Choroid plexus epithelial cell (primary cell): ENCODE data around the gene ITGA2.
A peak's percentile ranks its signal among the peaks of the same experiment; 100 is the strongest.

Experiments used
- DNase-seq: peaks from one replicate; pipeline ENCODE4 v3.0.0-alpha.2; 2010; ENCODE audit warnings: low read depth
- H3K4me3 ChIP-seq: 2 replicates; pipeline ENCODE4 v1.5.1; 2011; ENCODE audit warnings: low read depth, mild to moderate bottlenecking, control low read depth, low read length, moderate library complexity
- CTCF ChIP-seq: conservative IDR thresholded peaks from 2 replicates; pipeline ENCODE4 v1.5.1; 2011; ENCODE audit warnings: low read depth, mild to moderate bottlenecking, control low read depth, inconsistent platforms, low read length, moderate library complexity

The ITGA2 gene

GRCh38 chr5:53076014-53076583 is 86.9 kb downstream of the ITGA2 start:
- TF ChIP-seq CTCF, result no peak
- DNase-seq, result peak; percentile 39

GRCh38 chr5:53080271-53080670 is 91.1 kb downstream of the ITGA2 start:
- no peak for DNase-seq
- H3K4me3 ChIP-seq, result no peak overlapping the region
- no peak for TF ChIP-seq CTCF

More at GRCh38 chr5:53076014-53076583, 86.9 kb downstream of the ITGA2 start:
- no peak overlapping the region for H3K4me3 ChIP-seq

- TF ChIP-seq CTCF, result no peak
- DNase-seq, result no peak
- no peak overlapping the region for H3K4me3 ChIP-seq
These were observed 94.8 kb downstream of the ITGA2 start for GRCh38 chr5:53083927-53084326.

GRCh38 chr5:53084546-53085255 is 95.5 kb downstream of the ITGA2 start:
- DNase-seq, result no peak
- TF ChIP-seq CTCF, result no peak

GRCh38 chr5:53087171-53087570 is 98.0 kb downstream of the ITGA2 start:
- no peak overlapping the region for H3K4me3 ChIP-seq
- no peak for DNase-seq
- no peak for TF ChIP-seq CTCF

More at GRCh38 chr5:53084546-53085255, 95.5 kb downstream of the ITGA2 start:
- no peak overlapping the region for H3K4me3 ChIP-seq

GRCh38 chr5:53087621-53088121 is 98.5 kb downstream of the ITGA2 start:
- no peak for TF ChIP-seq CTCF
- DNase-seq, result no peak
- H3K4me3 ChIP-seq, result no peak overlapping the region
